ENCODE results near the gene KANSL1L.

GRCh38 chr2:210203147-210203546, 31.9 kb upstream of the KANSL1L start:
- TF ChIP-seq EZH2 (IDR thresholded peaks at IDR 0.05; ENCODE audit: insufficient read depth, poor library complexity, severe bottlenecking) (no peak), EZH2phosphoT487 (IDR thresholded peaks at IDR 0.05; ENCODE audit: insufficient read depth, low read depth) (no peak)

Measured in GM23248 (cell line).